ENCODE results near the gene MEGF9.
"Not testable (repeated sequence)": the region's sequence is repeated elsewhere in the genome, so short reads cannot be mapped to it uniquely, and the experiment has no call there.

Gene MEGF9

GRCh38 chr9:120654272-120654671, 60.0 kb downstream of the MEGF9 start:
- no peak for DNase-seq

GRCh38 chr9:120653762-120654161, 60.5 kb downstream of the MEGF9 start:
- no peak for DNase-seq

GRCh38 chr9:120652934-120653333, 61.3 kb downstream of the MEGF9 start:
- no peak for DNase-seq

GRCh38 chr9:120650352-120650751, 63.9 kb downstream of the MEGF9 start:
- no peak for DNase-seq

GRCh38 chr9:120648581-120649197, 65.6 kb downstream of the MEGF9 start:
- no peak for DNase-seq

- no peak for DNase-seq
Measured at GRCh38 chr9:120646948-120647347, 67.3 kb downstream of the MEGF9 start.

- DNase-seq, result no peak
Measured at GRCh38 chr9:120645760-120646159, 68.5 kb downstream of the MEGF9 start.

GRCh38 chr9:120643061-120643460, 71.2 kb downstream of the MEGF9 start:
- no peak for DNase-seq

- no peak for DNase-seq
Measured at GRCh38 chr9:120642129-120642770, 72.0 kb downstream of the MEGF9 start.

- not testable (repeated sequence) for DNase-seq
Measured at GRCh38 chr9:120640874-120641273, 73.4 kb downstream of the MEGF9 start.

GRCh38 chr9:120640380-120640779, 73.9 kb downstream of the MEGF9 start:
- DNase-seq, result no peak

- DNase-seq, result no peak
Measured at GRCh38 chr9:120637919-120638318, 76.4 kb downstream of the MEGF9 start.

- DNase-seq, result no peak
Measured at GRCh38 chr9:120636194-120636957, 77.9 kb downstream of the MEGF9 start.

- no peak for DNase-seq
Measured at GRCh38 chr9:120635011-120635410, 79.3 kb downstream of the MEGF9 start.

- no peak for DNase-seq
Measured at GRCh38 chr9:120630333-120630732, 83.9 kb downstream of the MEGF9 start.

GRCh38 chr9:120628925-120629497, 85.3 kb downstream of the MEGF9 start:
- DNase-seq, result not testable (repeated sequence)

- DNase-seq, result no peak
Measured at GRCh38 chr9:120628207-120628924, 85.9 kb downstream of the MEGF9 start.

GRCh38 chr9:120627073-120627472, 87.2 kb downstream of the MEGF9 start:
- DNase-seq, result no peak

GRCh38 chr9:120626512-120626911, 87.8 kb downstream of the MEGF9 start:
- DNase-seq, result no peak

- no peak for DNase-seq
Measured at GRCh38 chr9:120625222-120625621, 89.0 kb downstream of the MEGF9 start.

GRCh38 chr9:120622790-120623189, 91.5 kb downstream of the MEGF9 start:
- DNase-seq, result no peak

- no peak for DNase-seq
Measured at GRCh38 chr9:120621941-120622340, 92.3 kb downstream of the MEGF9 start.
